ENCODE measurements around the gene HOOK2. TPM values are rescaled to one million over a fixed set of nuclear protein-coding genes. Genes with fewer than 3 reads are reported as not detected.

HOOK2 gene
- total RNA-seq, 1 donor from 2014 or later: 92.7 TPM

GRCh38 chr19:12794196-12794941 is 19.0 kb upstream of the HOOK2 start:
- Mint-ChIP-seq H3K9me3 (no peaks in the 10 kb centered on the region), H3K36me3 (peaks cover 2% of the 10 kb centered on the region), H3K4me1 (peaks cover 25% of the 10 kb centered on the region), H3K4me3 (peak overlapping the region; percentile 55), H3K27ac (peak overlapping the region; percentile 93), H3K27me3 (ENCODE audit: low read depth) (no peaks in the 10 kb centered on the region)
- no peak for TF ChIP-seq CTCF (IDR thresholded peaks at IDR 0.05; ENCODE audit: unreplicated experiment)
- DNase-seq (ENCODE audit: low spot score in 2 of 2, unreplicated experiment in 2 of 2): no peak

DNA sequence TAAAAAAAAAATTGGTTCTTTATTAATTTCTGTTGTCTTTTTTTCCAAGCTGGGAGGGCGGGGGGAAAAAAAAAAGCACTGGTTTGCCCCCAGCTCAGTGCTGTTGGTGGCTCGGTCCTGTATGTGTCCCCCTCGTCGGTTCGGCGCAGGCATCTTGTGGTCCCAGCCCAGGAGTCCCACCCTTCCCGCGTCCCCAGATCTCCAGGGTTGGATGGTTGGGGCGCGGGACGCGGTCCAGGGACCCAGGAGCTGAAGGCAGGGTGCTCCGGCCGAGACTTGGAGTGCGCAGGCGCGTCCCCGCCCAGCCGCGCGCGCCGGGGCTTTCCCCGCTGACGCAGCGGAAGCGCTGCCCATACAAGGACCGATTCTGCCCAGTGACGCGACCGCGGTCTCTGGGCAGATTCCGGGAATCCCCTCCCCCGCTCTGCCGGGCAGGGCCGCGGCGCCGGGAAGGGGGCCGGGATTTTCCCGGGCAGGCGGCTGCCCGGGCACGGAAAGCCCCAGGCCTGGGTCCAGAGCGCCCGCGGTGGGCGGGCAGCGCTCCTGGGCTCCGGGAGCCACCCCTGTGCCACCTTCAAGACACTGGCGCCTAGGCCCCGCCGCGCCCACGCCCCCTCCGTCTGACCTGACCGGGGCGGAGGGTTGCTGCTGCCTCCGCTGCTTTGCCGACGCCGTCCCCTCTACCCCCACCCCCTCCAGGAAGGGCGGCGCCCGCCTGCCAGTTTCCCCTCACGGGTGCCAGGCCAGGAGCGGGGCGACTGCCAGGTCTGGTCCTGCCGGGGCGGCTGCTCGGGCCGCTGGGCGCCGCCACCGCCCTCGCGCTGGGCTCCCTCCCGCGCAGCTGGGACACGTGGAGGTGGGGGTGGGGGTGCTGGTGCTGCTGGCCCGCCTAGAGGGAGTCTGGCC is 18.2 kb upstream of the HOOK2 start:
- peak; percentile 94 to 96 for DNase-seq (ENCODE audit: low spot score in 2 of 2, unreplicated experiment in 2 of 2)
- H3K4me1 Mint-ChIP-seq: peaks cover 33% of the 10 kb centered on the region
- H3K27me3 Mint-ChIP-seq (ENCODE audit: low read depth): no peaks in the 10 kb centered on the region
- H3K4me3 Mint-ChIP-seq: peak overlapping the region; percentile 93
- H3K27ac Mint-ChIP-seq: peak overlapping the region; percentile 99
- peaks cover 2% of the 10 kb centered on the region for H3K36me3 Mint-ChIP-seq
- no peak for TF ChIP-seq CTCF (IDR thresholded peaks at IDR 0.05; ENCODE audit: unreplicated experiment)
- no peaks in the 10 kb centered on the region for H3K9me3 Mint-ChIP-seq

- TF ChIP-seq CTCF (IDR thresholded peaks at IDR 0.05; ENCODE audit: unreplicated experiment): no peak
- H3K4me1 Mint-ChIP-seq: peaks cover 40% of the 10 kb centered on the region
- no peak for DNase-seq (ENCODE audit: low spot score in 2 of 2, unreplicated experiment in 2 of 2)
- peak overlapping the region; percentile 93 for H3K4me3 Mint-ChIP-seq
- no peaks in the 10 kb centered on the region for H3K9me3 Mint-ChIP-seq
- H3K36me3 Mint-ChIP-seq: peaks cover 2% of the 10 kb centered on the region
- H3K27me3 Mint-ChIP-seq (ENCODE audit: low read depth): no peaks in the 10 kb centered on the region
- peak overlapping the region; percentile 99 for H3K27ac Mint-ChIP-seq
These were observed 17.5 kb upstream of the HOOK2 start for GRCh38 chr19:12792853-12793289.

GRCh38 chr19:12792051-12792852 is 16.9 kb upstream of the HOOK2 start:
- H3K4me3 Mint-ChIP-seq: peak overlapping the region; percentile 93
- H3K27me3 Mint-ChIP-seq (ENCODE audit: low read depth): no peaks in the 10 kb centered on the region
- H3K4me1 Mint-ChIP-seq: peaks cover 41% of the 10 kb centered on the region
- DNase-seq (ENCODE audit: low spot score in 2 of 2, unreplicated experiment in 2 of 2): peak in 1 of 2 experiments; percentile 57
- peaks cover 2% of the 10 kb centered on the region for H3K36me3 Mint-ChIP-seq
- no peaks in the 10 kb centered on the region for H3K9me3 Mint-ChIP-seq
- H3K27ac Mint-ChIP-seq: peak overlapping the region; percentile 99
- TF ChIP-seq CTCF (IDR thresholded peaks at IDR 0.05; ENCODE audit: unreplicated experiment): no peak

DNA sequence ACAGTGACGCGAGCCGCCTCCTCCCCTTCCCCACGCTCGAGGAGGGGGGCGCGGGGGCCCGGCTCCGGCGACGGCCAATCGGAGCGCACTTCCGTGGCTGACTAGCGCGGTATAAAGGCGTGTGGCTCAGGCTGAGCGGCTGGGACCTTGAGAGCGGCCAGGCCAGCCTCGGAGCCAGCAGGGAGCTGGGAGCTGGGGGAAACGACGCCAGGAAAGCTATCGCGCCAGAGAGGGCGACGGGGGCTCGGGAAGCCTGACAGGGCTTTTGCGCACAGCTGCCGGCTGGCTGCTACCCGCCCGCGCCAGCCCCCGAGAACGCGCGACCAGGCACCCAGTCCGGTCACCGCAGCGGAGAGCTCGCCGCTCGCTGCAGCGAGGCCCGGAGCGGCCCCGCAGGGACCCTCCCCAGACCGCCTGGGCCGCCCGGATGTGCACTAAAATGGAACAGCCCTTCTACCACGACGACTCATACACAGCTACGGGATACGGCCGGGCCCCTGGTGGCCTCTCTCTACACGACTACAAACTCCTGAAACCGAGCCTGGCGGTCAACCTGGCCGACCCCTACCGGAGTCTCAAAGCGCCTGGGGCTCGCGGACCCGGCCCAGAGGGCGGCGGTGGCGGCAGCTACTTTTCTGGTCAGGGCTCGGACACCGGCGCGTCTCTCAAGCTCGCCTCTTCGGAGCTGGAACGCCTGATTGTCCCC is 16.1 kb upstream of the HOOK2 start, which contains the start of gene JUNB:
Gene JUNB, plus strand, starts transcription at position 142 of the 706 bp plus-strand sequence. Its CDS starts 286 bp downstream, at position 428.
- peak within 1 kb of the TSS; percentile 98 for H3K27ac Mint-ChIP-seq
- peaks cover 39% of the 10 kb centered on the region for H3K4me1 Mint-ChIP-seq
- peak within 1 kb of the TSS; percentile 93 for H3K4me3 Mint-ChIP-seq
- DNase-seq (ENCODE audit: low spot score in 2 of 2, unreplicated experiment in 2 of 2): peak; percentile 89 to 95
- TF ChIP-seq CTCF (IDR thresholded peaks at IDR 0.05; ENCODE audit: unreplicated experiment): no peak
- H3K36me3 Mint-ChIP-seq: peaks cover under 1% of the 10 kb centered on the region
- H3K9me3 Mint-ChIP-seq: no peaks in the 10 kb centered on the region
- H3K27me3 Mint-ChIP-seq (ENCODE audit: low read depth): no peaks in the 10 kb centered on the region
